SH-SY5Y (cell line): ENCODE results near the gene DNAL4.

ENCODE experiments used
- GATA2 ChIP-seq: IDR thresholded peaks from 2 replicates; pipeline ENCODE4 v1.6.1; 2011; ENCODE audit warnings: mild to moderate bottlenecking, low read depth, low read length
- GATA3 ChIP-seq: IDR thresholded peaks from 2 replicates; pipeline ENCODE4 v1.6.1; 2011; ENCODE audit warnings: low read depth, mild to moderate bottlenecking, low read length, moderate library complexity

DNAL4 gene

DNA sequence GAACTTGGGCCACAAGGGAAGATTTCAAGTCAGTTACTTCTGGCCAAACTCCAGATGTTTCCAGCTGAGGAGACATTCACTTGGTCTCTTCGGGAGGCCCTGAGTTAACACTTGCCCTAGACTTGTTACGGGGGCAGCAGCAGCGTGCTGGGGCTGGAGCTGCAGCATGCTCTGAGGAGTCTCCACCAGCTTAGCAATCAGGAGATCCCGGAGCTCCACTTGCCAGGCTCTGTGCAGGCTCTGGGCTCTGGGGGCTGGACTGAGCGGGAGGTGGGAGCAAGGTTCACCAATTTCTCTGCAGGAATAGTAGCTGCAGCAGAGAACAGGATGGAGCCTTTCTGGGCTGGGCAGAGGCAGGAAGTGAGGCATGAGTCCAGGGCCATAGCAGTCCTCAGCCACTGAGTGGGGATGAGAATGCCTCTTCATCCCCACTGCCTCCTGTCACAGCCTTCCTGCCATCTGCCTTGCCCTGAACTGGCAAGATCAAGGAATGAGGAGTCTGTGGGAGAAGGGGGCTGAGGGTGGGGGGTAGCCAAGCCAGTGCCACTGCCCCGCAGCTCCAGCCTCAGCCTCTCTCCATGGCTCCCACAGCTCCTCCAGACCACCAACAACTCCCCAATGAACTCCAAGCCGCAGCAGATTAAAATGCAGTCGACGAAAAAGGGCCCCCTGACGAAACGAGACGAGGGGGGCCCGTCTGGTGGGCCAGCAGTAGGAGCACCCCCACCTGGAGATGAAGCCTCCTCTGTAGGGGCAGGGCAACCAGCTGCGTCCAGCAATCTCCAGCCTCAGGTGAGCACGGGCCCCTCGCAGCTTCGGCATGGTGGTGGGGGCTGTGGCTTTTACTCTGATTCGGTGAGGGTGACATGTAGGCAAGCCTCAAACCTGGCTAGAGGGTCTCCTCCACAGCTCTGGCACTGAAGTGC is 64.8 kb downstream of the DNAL4 start:
- TF ChIP-seq GATA2 (no peak), GATA3 (no peak)
